H1 (cell line): ENCODE measurements around the gene ACACB. TPM values are rescaled to one million over a fixed set of nuclear protein-coding genes. Genes with fewer than 3 reads are reported as not detected.

Source experiments
- CTCF ChIP-seq, 3 experiments: IDR thresholded peaks; 1 replicate in 2 of 3; 2 replicates in 1 of 3; pipeline versions ENCODE4 v1.5.1 to v1.6.1; 2011; ENCODE audit warnings: low read length in 3 of 3, mild to moderate bottlenecking in 3 of 3, inconsistent platforms in 2 of 3, low read depth in 1 of 3, moderate library complexity in 1 of 3; ENCODE audit not compliant: insufficient read depth in 1 of 3; ENCODE audit errors: control extremely low read depth in 1 of 3
- YY1 ChIP-seq: IDR thresholded peaks from 2 replicates; pipeline ENCODE4 v1.6.1; 2011; ENCODE audit warnings: low read depth, mild to moderate bottlenecking, low read length
- polyA plus RNA-seq, 7 experiments: library from polyadenylated mRNA; depleted of rRNA in 3 of 7; stranded (reverse) in 5 of 7; unstranded in 2 of 7; fragments of >200 nt in 5 of 7; fragments of 200-250 nt in 2 of 7; gene quantifications; 1 replicate in 5 of 7; 2 replicates in 1 of 7; 4 replicates in 1 of 7; pipeline versions ENCODE4 v1.2.1 to v1.2.3, GENCODE V29; 2011 to 2013; ENCODE audit warnings: missing spikeins in 2 of 7, mixed read lengths in 2 of 7
- total RNA-seq: library from RNA; stranded (reverse); fragmentation: NEBNext Ultra II Directional; extraction: Animal tissue kit (Norgen Biotek cat#: 25700); gene quantifications from 2 replicates; pipeline ENCODE4 v1.2.1, GENCODE V29; 2021

ACACB gene
- total and polyA plus RNA-seq, 2 of the 8 experiments (the other 6 are each of a cell fraction or from before 2014, with no cell fraction given): 5.8 to 15.3 TPM

DNA sequence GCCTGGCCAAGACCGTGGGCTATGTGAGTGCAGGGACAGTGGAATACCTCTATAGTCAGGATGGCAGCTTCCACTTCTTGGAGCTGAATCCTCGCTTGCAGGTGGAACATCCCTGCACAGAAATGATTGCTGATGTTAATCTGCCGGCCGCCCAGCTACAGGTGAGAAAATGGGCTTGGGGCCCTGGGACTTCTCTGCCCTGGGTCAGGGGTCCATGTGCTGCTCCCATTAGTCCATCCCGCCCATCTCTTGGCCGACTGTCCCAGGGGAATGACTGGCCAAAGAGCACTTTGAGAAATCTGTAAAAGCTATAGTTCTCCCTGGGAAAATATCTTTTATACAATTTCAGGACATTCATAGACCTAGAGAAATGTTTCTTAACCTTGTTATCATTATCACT is 63.5 kb downstream of the ACACB start (continued):
- no peak for TF ChIP-seq CTCF (IDR thresholded peaks at IDR 0.05; ENCODE audit: control extremely low read depth in 1 of 3, insufficient read depth in 1 of 3, low read depth in 1 of 3, low read length in 3 of 3)
- TF ChIP-seq YY1: no peak
